HG02943 (cell line): ENCODE results near the gene ANTXR2.
"Not testable (repeated sequence)": the region's sequence is repeated elsewhere in the genome, so short reads cannot be mapped to it uniquely, and the experiment has no call there.

Experiments used
- ATAC-seq: cut with Tn5 transposase; IDR thresholded peaks from one replicate; pipeline ENCODE4 v1.9.1; 2021; ENCODE audit warnings: mild to moderate bottlenecking, low read depth, moderate library complexity; ENCODE audit not compliant: unreplicated experiment

Gene ANTXR2

GRCh38 chr4:80029364-80029763 is 43.7 kb downstream of the ANTXR2 start:
- no peak for ATAC-seq

DNA sequence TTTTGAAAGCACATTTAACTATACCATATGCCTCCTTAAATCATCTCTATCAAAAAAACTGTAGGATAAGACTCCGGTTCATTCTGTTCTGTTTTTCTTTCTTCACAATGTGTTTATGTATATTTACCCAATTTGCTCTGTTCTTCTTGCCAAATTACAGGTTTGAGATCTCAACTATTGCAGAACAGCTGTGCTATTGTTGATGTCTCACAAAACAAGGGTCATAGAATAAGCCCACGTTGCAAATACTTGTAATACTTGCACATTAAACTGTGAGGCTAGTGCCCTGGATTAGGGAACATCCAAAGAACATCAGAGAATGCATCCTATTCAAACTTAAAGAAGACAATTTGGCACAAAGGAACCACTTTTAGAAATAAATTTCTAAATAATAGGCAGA is 45.4 kb downstream of the ANTXR2 start:
- no peak for ATAC-seq

GRCh38 chr4:80026100-80026499 is 46.9 kb downstream of the ANTXR2 start:
- ATAC-seq: no peak

DNA sequence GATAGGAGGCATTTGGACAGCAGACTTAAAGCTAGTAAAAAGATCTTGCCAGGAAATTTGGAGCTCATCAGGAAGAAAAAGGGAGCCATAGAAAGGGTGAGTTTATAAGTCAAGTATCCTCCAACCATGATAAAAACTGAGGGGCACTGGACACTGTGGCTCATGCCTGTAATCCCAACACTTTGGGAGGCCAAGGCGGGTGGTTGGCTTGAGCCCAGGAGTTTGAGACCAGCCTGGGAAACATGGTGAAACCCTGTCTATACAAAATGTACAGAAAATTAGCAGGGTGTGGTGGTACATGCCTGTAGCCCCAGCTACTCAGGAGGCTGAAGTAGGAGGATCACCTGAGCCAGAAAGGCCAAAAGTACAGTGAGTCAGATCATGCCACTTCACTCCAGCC is 48.7 kb downstream of the ANTXR2 start:
- ATAC-seq: no peak

- ATAC-seq: no peak
Measured at GRCh38 chr4:80022282-80022681, 50.7 kb downstream of the ANTXR2 start.

DNA sequence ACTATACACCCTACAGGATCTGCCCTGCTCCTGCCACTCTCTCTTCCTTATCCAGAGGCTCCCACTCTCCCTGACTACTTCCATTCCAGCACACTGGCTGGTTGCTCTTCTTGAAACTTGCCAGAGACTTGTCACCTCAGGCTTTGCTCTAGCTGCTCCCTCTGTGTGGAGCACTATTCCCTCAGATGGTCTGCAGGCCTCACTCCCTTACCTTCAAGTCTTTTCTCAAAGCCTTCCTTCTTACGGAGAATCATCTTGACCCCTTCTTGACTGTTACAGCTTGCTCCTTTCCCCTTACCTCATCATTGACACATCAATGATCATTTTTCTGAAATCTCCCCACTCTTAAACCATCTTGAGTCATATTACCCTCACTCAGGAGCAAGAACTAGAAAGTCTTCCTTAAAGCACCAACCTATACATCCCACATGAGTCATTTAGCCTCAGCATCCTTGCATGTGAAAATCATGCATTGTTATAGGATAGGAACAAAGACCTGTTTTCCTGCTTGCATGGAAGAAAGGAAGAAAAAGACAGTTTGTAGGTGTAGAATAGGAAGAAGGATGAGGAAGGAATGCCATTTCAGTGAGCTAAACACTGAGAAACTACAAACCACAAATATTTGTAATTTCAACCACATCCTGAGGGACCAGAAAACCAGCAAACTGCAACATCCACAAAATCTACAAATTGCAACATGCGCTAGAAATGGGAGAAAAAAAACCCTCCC is 55.7 kb downstream of the ANTXR2 start:
- ATAC-seq: no peak

GRCh38 chr4:80016506-80016905 is 56.5 kb downstream of the ANTXR2 start:
- no peak for ATAC-seq

- no peak for ATAC-seq
Measured at GRCh38 chr4:80015407-80016189, 57.4 kb downstream of the ANTXR2 start.

DNA sequence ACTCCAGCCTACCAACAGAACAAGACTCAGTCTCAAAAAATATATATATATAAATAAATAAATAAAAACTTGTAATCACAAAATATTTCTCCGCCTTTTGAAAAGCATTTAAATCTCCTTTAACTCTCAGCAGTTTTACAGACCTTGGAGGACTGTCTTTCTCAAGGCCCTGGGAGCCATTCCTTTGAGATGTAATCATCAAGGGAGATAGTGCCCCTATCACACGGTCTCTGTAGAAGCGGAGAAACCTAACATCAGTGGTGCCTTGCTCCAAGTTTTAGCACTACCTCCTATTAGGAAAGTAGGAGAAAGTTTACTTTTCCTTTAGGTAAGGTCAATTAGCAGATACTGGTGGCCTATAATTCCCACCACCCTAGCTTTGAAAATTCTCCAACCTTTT is 58.5 kb downstream of the ANTXR2 start:
- ATAC-seq: no peak

DNA sequence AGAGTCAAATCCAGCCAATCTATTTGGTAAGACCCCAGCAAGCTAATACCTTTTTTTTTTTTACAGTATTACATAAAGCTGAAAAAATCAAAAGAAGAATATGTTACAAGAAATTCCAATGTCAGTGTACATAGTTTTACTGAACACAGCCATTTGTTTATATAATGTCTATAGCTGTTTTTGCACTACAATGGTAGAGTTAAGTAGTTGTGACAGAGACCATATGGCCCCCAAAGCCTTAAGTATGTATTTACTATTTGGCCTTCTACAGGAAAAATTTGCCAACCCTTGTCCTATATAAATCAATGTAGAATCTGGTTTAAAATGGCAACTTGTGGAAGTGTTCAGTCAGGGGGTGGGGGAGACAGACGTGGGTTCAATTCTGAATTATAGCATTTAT is 60.7 kb downstream of the ANTXR2 start:
- ATAC-seq: no peak

DNA sequence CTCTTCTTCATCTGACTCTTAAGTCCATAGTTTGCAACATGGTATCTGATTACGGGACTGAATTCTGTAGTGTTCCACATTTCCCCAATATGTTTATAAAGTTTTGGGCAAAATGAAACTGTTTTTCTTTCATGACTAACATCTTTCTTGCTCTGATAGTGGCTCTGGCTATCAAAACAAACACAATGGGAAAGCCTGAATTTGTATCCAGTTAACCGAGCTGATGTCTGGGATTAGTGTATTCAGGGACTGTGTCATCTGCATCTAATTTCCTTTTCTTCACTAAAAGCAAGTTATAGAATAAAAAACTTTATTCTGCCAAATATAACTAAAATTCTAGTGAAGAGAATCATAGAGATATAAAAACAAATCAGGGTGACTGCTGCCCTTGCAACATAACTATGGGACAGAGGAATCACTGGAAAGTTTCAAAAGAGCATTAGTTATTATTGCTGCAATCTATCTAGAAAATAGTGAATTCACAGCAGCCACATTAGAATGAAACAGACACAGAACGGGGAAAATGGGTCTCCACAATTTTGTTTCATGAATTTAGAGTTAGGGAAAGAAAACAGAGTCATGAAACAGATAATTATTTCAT is 61.3 kb downstream of the ANTXR2 start:
- ATAC-seq: no peak

- ATAC-seq: no peak
Measured at GRCh38 chr4:80010316-80010715, 62.7 kb downstream of the ANTXR2 start.

GRCh38 chr4:80009806-80010205 is 63.2 kb downstream of the ANTXR2 start:
- no peak for ATAC-seq

DNA sequence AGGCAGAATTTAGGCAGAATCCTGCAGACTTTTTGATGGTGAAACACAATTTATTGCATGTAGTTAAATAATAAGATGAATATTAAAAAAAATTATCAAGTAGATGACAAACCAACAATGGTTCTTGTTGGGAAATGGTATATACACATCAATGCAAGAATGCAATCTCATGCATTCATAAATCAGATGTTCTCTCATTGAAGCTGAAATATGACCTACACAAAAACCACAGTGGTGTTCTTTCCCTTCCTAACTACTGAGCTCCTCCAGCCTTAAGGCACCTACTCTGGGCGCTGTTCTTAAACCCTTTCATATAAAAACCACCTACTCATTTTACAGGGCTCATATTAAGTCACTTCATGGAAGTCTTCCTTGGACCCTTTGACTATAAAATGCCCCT is 64.1 kb downstream of the ANTXR2 start:
- ATAC-seq: no peak

DNA sequence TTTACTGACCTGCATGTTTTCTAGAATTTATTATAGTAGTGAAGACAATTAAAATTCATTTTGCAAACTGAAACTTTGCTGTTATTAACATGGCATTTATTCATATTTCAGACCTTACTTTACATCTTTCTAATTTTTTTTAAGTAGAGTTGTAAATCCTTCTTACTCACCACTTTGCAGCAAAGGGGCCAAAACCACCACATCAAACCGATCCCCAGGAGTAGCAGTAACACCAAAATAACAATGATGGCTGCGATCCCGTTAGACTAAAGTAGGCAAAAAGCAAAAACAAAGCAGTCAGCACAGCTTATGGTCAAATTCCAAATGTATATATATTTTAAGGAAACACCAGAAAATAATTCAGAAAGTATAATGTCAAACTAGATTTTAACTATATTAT is 64.7 kb downstream of the ANTXR2 start:
- ATAC-seq: no peak

GRCh38 chr4:80007745-80008149 is 65.3 kb downstream of the ANTXR2 start:
- no peak for ATAC-seq

GRCh38 chr4:80006935-80007744 is 65.9 kb downstream of the ANTXR2 start:
- ATAC-seq: no peak

GRCh38 chr4:80005863-80006262 is 67.2 kb downstream of the ANTXR2 start:
- ATAC-seq: no peak

DNA sequence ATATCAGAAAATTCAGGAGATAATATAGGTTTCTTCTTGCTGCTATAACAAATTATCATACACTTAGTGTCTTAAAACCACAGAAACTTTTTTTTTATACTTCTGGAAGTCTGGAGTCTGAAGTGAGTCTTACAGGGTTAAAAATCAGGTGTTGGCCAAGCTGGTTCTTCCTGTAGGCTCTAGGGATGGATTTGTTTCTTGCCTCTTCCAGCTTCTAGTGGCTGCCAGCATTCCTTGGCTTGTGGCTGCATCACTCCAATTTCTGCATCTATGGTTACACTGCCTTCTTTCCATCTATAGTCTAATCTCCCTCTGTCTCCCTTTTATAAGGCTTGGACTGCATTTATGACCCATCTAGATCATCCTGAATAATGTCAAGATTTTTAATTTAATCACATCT is 68.7 kb downstream of the ANTXR2 start:
- ATAC-seq: no peak

DNA sequence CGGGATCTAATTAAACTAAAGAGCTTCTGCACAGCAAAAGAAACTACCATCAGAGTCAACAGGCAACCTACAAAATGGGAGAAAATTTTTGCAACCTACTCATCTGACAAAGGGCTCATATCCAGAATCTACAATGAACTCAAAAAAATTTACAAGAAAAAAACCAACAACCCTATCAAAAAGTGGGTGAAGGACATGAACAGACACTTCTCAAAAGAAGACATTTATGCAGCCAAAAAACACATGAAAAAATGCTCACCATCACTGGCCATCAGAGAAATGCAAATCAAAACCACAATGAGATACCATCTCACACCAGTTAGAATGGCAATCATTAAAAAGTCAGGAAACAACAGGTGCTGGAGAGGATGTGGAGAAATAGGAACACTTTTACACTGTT is 70.5 kb downstream of the ANTXR2 start:
- ATAC-seq: not testable (repeated sequence)

- not testable (repeated sequence) for ATAC-seq
Measured at GRCh38 chr4:79999048-79999447, 74.0 kb downstream of the ANTXR2 start.
